Testis (tissue), 3 donors: ENCODE data around the gene PRKAR2B. TPM values are rescaled to one million over a fixed set of nuclear protein-coding genes. Genes with fewer than 3 reads are reported as not detected.

ENCODE experiments used
- DNase-seq: peaks from one replicate; pipeline ENCODE4 v3.0.0-alpha.2; 2019
- H3K27ac ChIP-seq, 2 donors: fragments of 200-600 bp; sonication (generic); one replicate each; pipeline ENCODE4 v1.5.1; 2019
- H3K27me3 ChIP-seq: fragments of 200-600 bp; sonication (generic); one replicate; pipeline ENCODE4 v1.5.1; 2019
- H3K36me3 ChIP-seq: fragments of 200-600 bp; sonication (generic); one replicate; pipeline ENCODE4 v1.5.1; 2017; ENCODE audit warnings: low read depth; ENCODE audit errors: missing control alignments
- H3K4me1 ChIP-seq: fragments of 200-600 bp; sonication (generic); one replicate; pipeline ENCODE4 v1.5.1; 2019
- H3K4me3 ChIP-seq, 2 donors: fragments of 200-600 bp; sonication (generic); one replicate each; pipeline ENCODE4 v1.5.1; 2017 to 2019
- H3K9me3 ChIP-seq: fragments of 200-600 bp; sonication (generic); one replicate; pipeline ENCODE4 v1.5.1; 2017
- POLR2A ChIP-seq: fragments of 450-650 bp; IDR thresholded peaks from one replicate; pipeline ENCODE4 v1.6.1; 2017; ENCODE audit warnings: antibody characterized with exemption, mild to moderate bottlenecking, moderate library complexity
- WGBS, 2 donors: methylation state at CpG; one replicate each; pipeline ENCODE4 v1.1.5; 2018; 5-methylcytosine and 5-hydroxymethylcytosine counted together
- intact Hi-C: fragments of 100-400 bp; cut with DNase I; formaldehyde crosslinking; loops from one replicate; pipeline ENCODE4 v1.15.1; 2023; ENCODE audit warnings: low total_unique reads
- polyA plus RNA-seq: library from polyadenylated mRNA; stranded (reverse); fragments of 350-450 nt; fragmentation: Illumina TruSeq; extraction: RNeasy Lipid Tissue Mini Kit (QIAGEN cat#74804); gene quantifications from one replicate; pipeline ENCODE4 v1.2.3, GENCODE V29; 2014; ENCODE audit warnings: low read depth, low replicate concordance; ENCODE audit not compliant: insufficient read depth
- total RNA-seq, 2 donors: library from RNA; depleted of rRNA; stranded (reverse); fragments of >200 nt; gene quantifications; one replicate each; pipeline ENCODE4 v1.2.3, GENCODE V29; 2016
- TF ChIP-seq, protein P1 (sequence below), 3 experiments: fragments of 450-650 bp in 2 of 3; fragments of 200-600 bp in 1 of 3; sonication (generic) in 1 of 3; IDR thresholded peaks; one replicate each; pipeline ENCODE4 v1.5.1; 2016 to 2019; ENCODE audit warnings: antibody characterized with exemption in 3 of 3, mild to moderate bottlenecking in 2 of 3, moderate library complexity in 1 of 3

PRKAR2B gene
- total and polyA plus RNA-seq, 3 donors from 2014 or later: 51.7 to 81.8 (median 66.3) TPM

DNA sequence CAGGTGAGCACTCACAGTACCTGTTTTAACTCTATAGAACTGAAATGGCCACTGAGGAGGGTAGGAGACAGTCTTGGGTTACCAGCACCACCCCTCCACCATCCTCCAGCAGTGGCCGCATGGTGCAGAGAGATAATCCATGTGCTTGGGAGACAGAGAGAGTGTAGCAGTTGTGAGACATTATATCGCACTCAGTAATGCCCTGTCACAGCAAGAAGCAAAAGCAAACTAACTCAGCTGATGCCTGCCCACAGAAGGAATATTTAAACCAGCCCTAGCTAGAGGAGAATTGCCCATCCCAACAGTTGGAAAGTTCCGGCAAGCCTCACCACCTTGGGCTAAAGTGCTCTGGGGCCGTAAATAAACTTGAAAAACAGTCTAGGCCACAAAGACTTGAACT lies 65.5 kb downstream of the PRKAR2B start:
- Histone ChIP-seq H3K36me3 (no peaks in the 10 kb centered on the region), H3K27me3 (no peaks in the 10 kb centered on the region), H3K27ac (no peak overlapping the region), H3K4me3 (no peak overlapping the region), H3K4me1 (peaks cover 3% of the 10 kb centered on the region), H3K9me3 (no peaks in the 10 kb centered on the region)
- WGBS, 2 donors: 94 to 100% methylated on average over 4 of the region's 4 CpGs
- no peak for DNase-seq
- TF ChIP-seq POLR2A: no peak
- TF ChIP-seq, protein P1, sequence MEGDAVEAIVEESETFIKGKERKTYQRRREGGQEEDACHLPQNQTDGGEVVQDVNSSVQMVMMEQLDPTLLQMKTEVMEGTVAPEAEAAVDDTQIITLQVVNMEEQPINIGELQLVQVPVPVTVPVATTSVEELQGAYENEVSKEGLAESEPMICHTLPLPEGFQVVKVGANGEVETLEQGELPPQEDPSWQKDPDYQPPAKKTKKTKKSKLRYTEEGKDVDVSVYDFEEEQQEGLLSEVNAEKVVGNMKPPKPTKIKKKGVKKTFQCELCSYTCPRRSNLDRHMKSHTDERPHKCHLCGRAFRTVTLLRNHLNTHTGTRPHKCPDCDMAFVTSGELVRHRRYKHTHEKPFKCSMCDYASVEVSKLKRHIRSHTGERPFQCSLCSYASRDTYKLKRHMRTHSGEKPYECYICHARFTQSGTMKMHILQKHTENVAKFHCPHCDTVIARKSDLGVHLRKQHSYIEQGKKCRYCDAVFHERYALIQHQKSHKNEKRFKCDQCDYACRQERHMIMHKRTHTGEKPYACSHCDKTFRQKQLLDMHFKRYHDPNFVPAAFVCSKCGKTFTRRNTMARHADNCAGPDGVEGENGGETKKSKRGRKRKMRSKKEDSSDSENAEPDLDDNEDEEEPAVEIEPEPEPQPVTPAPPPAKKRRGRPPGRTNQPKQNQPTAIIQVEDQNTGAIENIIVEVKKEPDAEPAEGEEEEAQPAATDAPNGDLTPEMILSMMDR (IDR thresholded peaks at IDR 0.05): no peak
- intact Hi-C loops: no loop called here

DNA sequence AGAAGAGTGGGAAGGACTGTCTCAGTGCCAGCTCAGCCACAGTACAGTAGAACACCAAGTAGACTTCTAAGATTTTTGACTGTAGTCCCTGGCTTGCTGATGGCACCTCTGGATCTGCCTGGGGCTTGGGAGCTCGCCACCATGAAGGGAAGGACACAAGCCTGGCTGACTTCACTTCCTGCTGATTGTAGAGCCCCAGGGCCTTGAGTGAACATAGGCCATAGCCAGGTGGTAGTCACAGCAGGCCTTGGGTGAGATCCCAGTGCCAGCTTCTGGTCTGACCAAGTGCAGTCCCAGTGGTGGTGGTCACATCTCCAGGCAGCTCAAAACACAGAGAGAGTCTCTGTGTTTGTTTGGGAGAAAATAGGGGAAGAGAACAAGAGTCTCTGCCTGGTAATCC lies 66.7 kb downstream of the PRKAR2B start:
- 92% methylated on average over 1 of the region's 1 CpG; no CpG with 5 or more reads in 1 of the 2 donors for WGBS, 2 donors
- no peaks in the 10 kb centered on the region for H3K36me3 ChIP-seq
- H3K4me1 ChIP-seq: peaks cover 7% of the 10 kb centered on the region
- no peak for DNase-seq
- intact Hi-C loops: no loop called here
- TF ChIP-seq POLR2A: no peak
- TF ChIP-seq, protein P1 (IDR thresholded peaks at IDR 0.05): no peak
- no peak overlapping the region for H3K27ac ChIP-seq
- no peaks in the 10 kb centered on the region for H3K27me3 ChIP-seq
- no peak overlapping the region for H3K4me3 ChIP-seq
- H3K9me3 ChIP-seq: no peaks in the 10 kb centered on the region

DNA sequence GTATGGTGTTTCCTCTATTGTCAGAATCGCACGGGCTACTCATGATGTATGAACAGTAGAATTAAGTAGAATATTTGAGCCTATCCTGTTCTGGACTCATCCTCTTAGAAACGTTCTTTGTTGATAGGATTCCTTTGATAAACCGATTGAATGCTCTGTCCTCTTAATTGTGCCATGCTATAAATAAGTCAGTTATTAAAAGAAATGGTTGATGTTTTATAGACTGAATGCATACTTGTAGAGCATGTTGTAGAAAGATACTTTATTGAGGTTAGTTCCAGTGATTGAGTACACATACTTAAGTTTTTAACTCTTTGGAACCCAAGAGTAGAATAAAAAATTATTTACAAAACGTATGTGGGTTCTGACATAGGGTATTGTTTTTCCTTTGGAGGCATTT lies 69.4 kb downstream of the PRKAR2B start:
- WGBS, 2 donors: 56 to 59% methylated on average over 5 of the region's 5 CpGs
- peaks cover 21% of the 10 kb centered on the region for H3K4me1 ChIP-seq
- intact Hi-C loops: no loop called here
- no peaks in the 10 kb centered on the region for H3K36me3 ChIP-seq
- no peak for DNase-seq
- no peak overlapping the region for H3K4me3 ChIP-seq
- no peaks in the 10 kb centered on the region for H3K27me3 ChIP-seq
- no peaks in the 10 kb centered on the region for H3K9me3 ChIP-seq
- TF ChIP-seq, protein P1 (IDR thresholded peaks at IDR 0.05): no peak
- TF ChIP-seq POLR2A: no peak
- no peak overlapping the region for H3K27ac ChIP-seq

DNA sequence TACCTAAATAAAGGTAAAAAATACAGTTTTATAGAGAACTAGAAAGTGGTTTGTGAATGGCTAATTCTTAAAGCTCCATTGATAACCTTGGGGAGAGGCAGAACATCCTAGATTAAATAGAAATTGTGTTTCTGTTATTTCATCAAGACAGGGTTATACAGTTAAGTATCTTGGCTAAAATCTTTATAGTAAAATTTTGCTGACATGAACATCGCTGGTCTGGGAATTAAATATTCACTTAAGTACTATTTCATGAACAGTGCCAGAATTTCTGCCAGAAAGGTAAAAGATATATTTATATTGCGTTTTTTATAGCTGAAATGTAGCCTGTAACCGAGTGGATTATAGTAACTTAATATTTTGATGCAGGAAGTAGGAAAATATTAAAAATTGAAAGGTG lies 70.6 kb downstream of the PRKAR2B start:
- TF ChIP-seq, protein P1 (IDR thresholded peaks at IDR 0.05): no peak
- no peak for TF ChIP-seq POLR2A
- no peak overlapping the region for H3K27ac ChIP-seq
- intact Hi-C loops: no loop called here
- WGBS, 2 donors: 78 to 80% methylated on average over 3 of the region's 3 CpGs
- no peaks in the 10 kb centered on the region for H3K9me3 ChIP-seq
- H3K36me3 ChIP-seq: no peaks in the 10 kb centered on the region
- H3K27me3 ChIP-seq: no peaks in the 10 kb centered on the region
- H3K4me1 ChIP-seq: peaks cover 33% of the 10 kb centered on the region
- DNase-seq: no peak
- H3K4me3 ChIP-seq: no peak overlapping the region

DNA sequence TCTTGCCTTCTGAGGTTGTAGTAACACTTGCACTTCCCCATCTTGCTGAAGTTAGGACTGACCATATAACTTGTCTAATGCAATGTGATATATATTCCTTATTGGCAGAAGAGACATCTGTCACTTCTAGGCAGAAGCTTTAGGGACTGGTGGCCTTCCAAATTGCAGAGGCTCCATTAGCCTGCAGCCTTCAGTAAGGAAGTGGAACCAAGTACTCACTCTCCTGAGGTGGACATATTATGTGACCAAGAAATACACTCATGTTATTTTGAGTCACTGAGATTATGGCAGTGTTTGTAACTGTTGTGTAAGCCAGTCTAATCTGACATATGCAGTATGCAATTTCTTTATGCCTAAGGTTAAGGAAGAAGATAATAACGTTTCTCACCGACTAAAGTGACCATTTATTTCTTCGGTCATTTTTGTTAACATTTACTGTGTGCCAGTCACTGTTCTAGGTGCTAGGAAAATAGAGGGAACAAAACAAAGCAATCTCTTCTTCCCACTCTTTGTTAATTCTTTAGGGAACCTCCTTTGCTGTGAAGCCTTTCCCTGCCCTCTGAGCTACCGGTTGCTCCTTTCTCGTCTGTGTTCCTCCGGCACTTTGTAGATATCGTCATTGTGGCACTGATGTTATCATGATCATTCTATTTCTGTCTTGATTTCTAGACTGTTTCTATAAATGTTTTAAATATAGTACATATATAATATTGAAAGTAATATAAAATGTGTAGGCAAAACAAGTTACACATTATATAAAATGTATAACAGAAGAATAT lies 71.4 kb downstream of the PRKAR2B start:
- Histone ChIP-seq H3K27ac (no peak overlapping the region), H3K36me3 (no peaks in the 10 kb centered on the region), H3K4me1 (peaks cover 33% of the 10 kb centered on the region), H3K9me3 (no peaks in the 10 kb centered on the region), H3K4me3 (no peak overlapping the region), H3K27me3 (no peaks in the 10 kb centered on the region)
- intact Hi-C loops: no loop called here
- DNase-seq: no peak
- 65 to 75% methylated on average over 7 of the region's 7 CpGs for WGBS, 2 donors
- TF ChIP-seq POLR2A: no peak
- TF ChIP-seq, protein P1 (IDR thresholded peaks at IDR 0.05): no peak
